SHP77 (cell line): ENCODE results near the gene CYP4A22.
A peak's percentile ranks its signal among the peaks of the same experiment; 100 is the strongest.
"Not testable (repeated sequence)": the region's sequence is repeated elsewhere in the genome, so short reads cannot be mapped to it uniquely, and the experiment has no call there.

ENCODE experiments used
- DNase-seq, 2 experiments: peaks; one replicate each; lab custom pipeline; 2025; lab: John Stamatoyannopoulos, UW

The CYP4A22 gene

DNA sequence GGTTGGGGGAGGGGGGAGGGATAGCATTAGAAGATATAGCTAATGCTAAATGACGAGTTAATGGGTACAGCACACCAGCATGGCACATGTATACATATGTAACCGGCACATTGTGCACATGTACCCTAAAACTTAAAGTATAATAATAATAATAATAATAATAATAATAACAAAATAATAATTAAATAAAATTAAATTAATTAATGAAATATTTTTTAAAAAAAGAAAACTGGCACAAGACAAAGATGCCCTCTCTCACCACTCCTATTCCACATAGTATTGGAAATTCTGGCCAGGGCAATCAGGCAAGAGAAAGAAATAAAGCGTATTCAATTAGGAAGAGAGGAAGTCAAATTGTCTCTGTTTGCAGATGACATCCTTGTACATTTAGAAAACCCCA is 20.7 kb downstream of the CYP4A22 start:
- DNase-seq, result not testable (repeated sequence)

DNA sequence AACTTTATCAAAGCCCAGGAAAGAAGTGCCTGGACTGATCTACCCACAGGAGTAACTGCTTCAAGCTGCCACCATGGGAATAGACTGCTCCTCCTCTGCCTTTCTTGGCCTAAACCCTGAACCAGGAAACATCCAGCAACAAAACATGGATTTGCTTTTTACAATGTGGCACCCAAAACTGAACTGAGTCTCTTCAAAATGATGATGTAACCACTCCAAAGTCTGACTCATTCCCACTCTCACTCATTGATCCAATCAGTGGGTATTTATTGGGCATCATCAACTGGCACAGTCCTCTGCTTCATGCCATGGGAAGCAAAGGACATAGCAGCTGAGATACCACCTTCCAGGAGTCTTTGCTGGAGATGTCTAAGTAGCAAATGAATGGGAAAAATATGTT is 23.5 kb downstream of the CYP4A22 start:
- no peak for DNase-seq

DNA sequence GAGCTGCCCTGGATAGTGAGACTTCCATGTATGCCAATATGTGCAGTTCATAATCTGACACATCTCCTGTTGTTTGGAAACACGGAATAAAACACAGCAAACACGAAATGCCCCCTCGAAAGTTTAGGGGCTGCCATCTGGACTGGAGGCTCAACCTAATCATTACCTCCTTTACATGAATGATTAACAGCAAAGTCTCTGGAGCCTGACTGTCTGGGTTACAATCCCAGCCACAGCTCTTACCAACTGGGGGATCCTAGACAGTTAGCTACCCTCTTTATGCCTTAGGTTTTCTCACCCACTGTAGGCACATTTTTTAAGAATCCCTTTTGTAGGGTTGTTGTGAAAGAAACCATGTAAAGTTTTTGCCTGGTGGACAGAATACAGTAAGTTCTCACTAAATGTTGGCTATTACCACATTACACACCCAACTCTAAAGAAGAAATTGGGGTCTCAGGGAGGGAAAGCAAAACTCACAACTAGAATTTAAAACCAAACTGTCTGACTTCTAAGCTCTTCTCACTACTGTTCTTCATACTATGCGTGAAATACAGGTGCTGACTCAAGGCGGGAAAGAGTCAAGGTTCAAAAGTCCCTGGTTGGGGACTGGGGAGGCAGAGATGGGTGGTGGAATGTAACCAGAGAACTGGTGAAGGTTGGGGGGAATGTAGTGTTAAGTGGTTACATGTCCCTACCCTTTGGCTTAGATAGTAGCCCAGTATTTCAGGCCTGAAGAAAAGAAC is 24.2 kb downstream of the CYP4A22 start:
- DNase-seq, result no peak

DNA sequence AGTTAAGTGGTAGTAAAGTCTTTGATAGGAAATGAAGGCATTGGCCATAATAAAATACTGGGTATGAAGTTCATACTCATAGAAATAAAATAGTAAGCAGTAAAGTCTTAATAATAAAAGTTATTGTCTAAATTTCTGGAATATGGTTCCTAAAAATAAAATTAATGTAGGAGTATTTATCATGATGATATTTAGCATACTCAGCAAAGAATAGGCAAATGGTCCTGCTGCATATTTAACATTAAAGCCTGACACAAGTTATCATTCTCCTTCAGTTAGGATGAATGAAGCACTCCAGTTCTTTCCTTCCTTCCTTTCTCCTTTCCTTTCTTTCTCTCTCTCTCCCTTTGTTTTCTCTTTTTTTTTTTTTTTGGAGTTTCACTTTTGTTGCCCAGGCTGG is 27.3 kb downstream of the CYP4A22 start:
- no peak for DNase-seq

- no peak for DNase-seq
Measured at GRCh38 chr1:47172782-47173181, 35.5 kb downstream of the CYP4A22 start.

DNA sequence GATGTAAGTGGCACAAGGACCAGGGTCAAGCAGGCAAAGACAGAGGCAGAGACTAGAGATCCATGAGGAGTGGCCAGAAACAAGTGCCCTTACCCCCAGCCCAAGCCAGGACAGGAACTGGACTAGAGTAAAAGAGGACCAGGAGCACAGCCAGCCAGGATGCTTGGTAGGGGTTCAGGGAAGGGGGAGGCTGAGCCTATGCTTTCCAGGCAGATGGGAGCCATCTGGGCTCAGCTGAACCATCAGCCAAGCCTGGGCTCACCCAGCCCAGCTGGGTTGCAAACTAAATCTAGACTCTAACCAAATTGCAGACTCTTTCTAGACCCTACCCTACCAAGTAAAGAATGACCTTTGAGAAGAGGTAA is 37.4 kb downstream of the CYP4A22 start:
- no peak for DNase-seq

GRCh38 chr1:47175227-47175934 is 38.1 kb downstream of the CYP4A22 start:
- peak in 1 of 2 experiments; percentile 54 for DNase-seq

DNA sequence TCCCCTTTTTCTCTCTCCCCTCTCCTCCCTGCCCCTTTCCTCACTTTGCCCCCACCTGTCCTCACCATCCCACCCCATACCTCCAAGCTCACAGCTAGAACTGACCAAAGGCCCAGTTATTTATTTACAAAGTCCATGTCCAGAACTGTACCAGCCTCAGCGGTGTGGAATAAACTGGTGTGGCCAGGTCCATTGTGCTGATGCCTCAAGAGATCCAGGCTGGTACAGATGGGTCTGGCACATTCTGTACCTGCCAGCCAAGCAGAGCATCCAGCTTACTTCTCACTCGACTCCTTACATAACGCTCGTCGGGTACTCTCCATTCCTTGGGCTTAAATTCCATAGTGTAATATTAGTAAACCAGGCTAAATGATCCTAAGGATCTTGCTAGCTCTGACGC is 40.8 kb downstream of the CYP4A22 start:
- DNase-seq, result no peak

DNA sequence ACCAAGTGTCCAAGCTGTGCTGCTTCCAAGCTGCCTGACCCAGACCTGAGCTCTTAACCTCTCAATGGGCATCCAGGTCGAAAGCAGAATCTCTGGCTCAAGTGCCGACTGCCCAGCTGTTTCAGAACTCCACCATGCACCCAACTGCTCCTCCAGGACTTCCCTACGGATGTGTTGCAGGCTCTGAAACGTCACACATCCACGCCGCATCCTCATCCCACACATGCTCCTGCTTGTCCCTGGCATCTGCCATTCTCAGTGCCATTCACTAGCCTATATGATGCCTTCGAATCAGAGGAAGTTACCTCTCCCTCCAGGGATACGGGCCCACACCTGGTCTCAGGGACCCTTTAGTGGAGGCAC is 41.4 kb downstream of the CYP4A22 start:
- DNase-seq, result no peak

GRCh38 chr1:47179017-47179987 is 42.1 kb downstream of the CYP4A22 start:
- DNase-seq, result peak; percentile 83

DNA sequence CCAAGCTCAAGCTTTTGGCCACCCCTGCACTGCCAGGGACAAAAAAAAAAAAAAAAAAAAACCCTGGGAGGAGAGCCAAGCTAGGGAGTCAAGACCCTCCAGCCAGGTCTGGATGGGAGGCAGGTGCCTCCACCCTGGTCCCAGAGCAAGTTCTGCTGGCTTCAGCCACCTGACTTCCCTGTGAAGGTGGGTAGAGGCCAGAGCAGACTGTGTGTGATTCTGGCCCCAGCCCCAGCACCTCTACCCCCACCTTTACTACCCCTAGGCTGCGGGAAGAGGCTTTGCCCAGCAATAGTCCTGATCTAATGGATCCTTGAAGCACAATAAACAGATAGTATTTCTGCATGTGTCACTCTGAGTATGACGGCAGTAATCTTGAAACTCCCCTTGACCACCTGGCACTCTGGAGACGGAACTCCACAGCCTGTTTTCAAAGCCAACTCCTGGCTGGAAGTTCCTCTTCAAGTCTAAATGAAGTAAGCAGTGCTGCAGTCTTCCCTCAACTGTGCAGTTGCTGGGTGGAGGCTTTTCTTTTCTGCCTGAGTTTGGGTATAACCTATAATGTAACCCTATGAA is 42.8 kb downstream of the CYP4A22 start:
- no peak for DNase-seq

DNA sequence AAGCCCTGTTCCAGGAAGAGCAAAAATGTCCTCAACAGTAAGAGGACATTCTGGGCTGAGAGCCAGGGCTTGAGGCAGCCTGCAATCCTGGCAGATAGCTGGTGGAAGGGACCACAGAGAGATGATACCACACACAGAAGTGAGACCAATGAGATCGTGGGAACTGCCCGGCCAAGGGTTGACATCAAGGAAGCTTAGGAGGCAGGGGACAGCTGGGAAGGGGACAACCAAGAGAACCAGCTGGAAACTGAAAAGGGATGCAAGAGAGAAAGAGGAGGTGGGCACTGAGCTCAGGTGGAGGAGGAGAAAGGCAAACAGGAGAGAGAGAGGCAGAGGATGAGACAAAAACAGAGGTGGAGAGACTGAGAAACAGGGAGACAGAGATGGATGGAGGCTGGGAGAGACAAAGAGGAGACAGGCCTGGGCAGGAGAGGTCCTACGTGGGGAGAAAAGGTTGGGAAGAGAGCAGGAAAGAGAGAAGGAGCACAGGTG is 43.4 kb downstream of the CYP4A22 start:
- no peak for DNase-seq

GRCh38 chr1:47181095-47181954 is 44.1 kb downstream of the CYP4A22 start:
- no peak for DNase-seq

DNA sequence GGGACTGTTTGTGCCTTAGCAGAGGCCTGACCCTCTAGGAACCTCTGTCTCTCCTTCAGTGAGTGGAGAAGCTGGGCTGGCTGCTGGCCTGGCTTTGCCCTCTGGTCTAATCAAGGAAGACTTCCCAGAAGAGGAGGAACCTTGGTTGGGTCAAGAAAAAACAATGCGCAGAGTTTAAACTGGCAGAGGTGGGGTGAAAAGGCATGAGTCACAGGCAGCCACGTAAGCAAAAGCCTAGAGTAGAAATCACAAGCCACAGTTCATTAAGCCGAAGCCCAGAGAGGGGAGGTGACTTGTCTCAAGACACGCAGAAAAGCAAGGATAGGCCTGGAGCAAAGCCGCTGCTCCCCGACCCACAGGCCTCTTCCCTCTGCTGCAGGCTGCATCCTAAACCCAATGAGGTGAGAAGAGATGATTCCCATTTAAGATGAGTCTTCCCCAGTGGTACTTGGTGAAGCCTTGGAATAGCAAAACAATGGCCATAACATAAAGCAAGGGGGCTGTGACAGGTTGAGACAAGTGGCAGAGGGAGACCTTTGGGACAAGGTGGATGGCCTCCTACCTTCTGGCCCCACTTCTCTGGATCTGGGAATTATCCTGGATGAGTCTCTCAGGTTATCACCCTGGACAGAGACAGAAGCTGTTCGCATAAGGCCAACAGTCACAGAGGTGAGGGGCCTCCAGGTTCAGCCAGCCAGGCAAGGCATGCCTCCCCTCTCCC is 44.9 kb downstream of the CYP4A22 start:
- no peak for DNase-seq

- no peak for DNase-seq
Measured at GRCh38 chr1:47182676-47183235, 45.5 kb downstream of the CYP4A22 start.

DNA sequence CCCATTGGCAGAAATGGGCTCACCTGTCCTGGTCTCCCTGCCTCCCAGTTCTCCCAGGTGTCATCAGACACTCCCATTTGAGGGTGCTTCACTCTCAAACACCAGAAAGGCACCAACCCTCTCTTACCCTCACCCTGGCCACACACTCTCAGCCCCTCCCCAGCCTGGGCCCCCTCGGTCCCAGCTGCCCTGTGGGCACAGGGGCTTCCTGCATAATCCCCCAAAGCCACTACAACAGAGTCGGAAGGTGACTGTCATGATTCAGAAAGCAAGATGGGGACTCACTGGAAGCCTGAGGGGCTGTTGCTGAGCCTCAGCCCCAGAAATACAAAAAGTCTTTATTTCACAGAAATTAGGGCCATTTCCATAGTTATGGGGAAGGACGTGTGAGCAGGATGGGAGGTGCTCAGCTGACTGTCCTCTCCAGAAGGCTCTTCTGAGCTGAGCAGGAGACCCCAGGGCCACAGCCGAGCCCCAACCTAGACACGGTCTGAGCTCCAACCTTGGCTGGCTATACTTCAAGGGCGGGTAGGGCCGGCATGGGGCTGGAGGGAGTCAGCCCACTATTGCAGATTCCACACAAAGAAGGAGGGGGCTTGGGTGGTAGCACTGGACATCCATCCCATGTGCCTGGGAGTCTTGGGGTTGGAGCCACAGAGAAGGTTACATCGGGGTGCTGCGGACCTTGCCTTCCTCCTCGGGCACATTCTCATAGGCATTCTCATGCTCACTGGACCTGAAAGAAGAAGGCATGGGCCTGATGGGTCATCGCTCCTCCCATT is 46.3 kb downstream of the CYP4A22 start:
- no peak for DNase-seq

DNA sequence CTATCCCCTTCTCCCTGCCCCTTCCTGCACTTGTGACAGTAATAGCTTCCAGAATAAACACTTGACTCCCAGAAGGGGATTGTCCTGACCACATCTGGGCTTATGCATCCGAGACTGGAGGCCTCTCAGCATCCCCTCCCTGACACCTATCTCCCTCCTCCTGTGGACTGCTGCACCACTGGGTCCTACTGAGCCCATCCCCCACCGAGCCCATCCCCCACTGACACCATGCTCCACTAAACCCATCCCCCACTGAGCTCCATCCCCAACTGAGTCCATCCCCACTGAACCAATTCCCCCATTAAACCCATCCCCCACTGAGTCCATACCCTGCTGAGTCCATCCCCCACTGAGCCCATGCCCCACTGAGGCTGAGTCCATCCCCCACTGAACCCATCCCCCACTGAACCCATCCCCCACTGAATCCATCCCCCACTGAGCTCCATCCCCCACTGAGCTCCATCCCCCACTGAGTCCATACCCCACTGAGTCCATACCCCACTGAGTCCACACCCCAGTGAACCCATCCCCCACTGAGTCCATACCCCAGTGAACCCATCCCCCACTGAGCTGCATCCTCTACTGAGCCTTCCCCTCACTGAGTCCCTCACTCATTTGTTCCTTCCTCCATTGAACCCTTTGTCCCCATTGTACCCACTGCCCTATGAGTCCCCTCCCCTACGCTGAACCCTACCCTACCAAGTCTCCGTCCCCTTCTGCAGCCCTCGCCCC is 47.0 kb downstream of the CYP4A22 start:
- no peak for DNase-seq

DNA sequence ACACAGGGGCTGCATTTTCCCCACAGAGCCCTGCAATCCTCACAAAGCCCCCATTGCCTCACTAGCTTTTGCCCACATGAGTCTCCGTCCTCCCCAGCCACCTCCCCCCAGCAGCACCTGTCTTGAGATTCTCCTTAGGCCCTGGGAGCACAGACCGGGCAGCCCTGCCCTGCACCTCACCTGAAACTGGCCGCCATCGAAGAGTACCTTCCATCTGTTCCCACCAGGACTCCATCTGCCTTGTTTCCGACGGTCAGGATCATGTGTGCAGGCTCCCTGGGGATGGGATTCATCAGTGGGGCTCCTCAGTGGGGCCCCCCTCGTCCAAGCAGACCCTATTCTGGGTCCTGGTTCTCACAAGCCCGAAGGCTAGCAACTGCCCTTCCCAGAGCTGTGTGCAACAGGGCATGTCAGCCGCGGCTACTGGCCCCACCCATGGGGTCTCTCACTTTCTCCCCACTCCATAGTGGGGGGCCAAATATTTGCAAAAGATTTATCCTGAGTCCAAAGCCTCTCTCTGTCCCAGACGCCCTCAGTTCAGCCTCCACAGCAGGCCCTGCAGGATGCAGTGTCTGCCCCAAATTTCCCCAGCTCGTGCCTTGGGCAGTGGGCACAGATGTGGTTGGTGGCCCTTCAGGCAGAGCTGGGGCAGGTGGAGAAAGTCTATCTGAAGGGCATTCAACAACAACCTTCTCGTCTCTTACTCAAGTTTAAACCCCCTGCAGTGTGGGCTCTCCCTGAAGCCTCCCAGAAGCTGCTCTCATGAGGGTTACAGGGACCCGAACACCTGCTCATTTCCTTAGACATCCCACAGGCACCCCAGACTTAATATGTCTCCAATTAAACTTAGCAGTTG is 47.8 kb downstream of the CYP4A22 start:
- no peak for DNase-seq
